ENCODE data around the gene NGF. TPM values are rescaled to one million over a fixed set of nuclear protein-coding genes. Genes with fewer than 3 reads are reported as not detected.

NGF gene
- total and polyA plus RNA-seq, 9 of the 15 experiments (the other 6 are each of a cell fraction or from before 2014, with no cell fraction given), result not detected

GRCh38 chr1:115238336-115239147, 99.5 kb downstream of the NGF start:
- 5% methylated on average over 5 of the region's 5 CpGs for WGBS (ENCODE audit: insufficient coverage, low coverage, missing lambda C conversion rate)
- Histone ChIP-seq H3K4me3 (no peak overlapping the region), H3K9me1 (ENCODE audit: control insufficient read depth, insufficient read depth, low read length) (no peaks in the 10 kb centered on the region), H4K20me1 (replicated peaks; ENCODE audit: control insufficient read depth, insufficient read depth, low read length) (no peaks in the 10 kb centered on the region), H3K9ac (ENCODE audit: insufficient read depth in 1 of 2, low read depth in 2 of 2, low read length in 2 of 2) (no peak overlapping the region), H3K79me2 (ENCODE audit: control insufficient read depth, insufficient read depth, low read length) (no peaks in the 10 kb centered on the region), H3K9me3 (replicated peaks; ENCODE audit: control insufficient read depth, insufficient read depth, low read depth, low read length) (no peaks in the 10 kb centered on the region), H2AFZ (ENCODE audit: low read depth, low read length) (no peak overlapping the region), H3K27ac (ENCODE audit: extremely low read depth, low read depth, low read length) (no peak overlapping the region), H3K27me3 (ENCODE audit: control insufficient read depth in 2 of 2, insufficient read depth in 2 of 2, low read length in 2 of 2) (peaks cover 0 to 4% of the 10 kb centered on the region in 2 experiments; a peak in 1 of 5 replicates), H3K36me3 (ENCODE audit: control insufficient read depth, insufficient read depth, low read length) (no peaks in the 10 kb centered on the region), H3K4me1 (replicated peaks in 1 of 2; ENCODE audit: control insufficient read depth in 2 of 2, insufficient read depth in 2 of 2, low read length in 2 of 2) (no peaks in the 10 kb centered on the region), H3K4me2 (ENCODE audit: insufficient read depth, low read length) (no peak overlapping the region)
- ChIA-PET CTCF (ENCODE audit: low intra/inter-chr PET ratio) (no interaction called here), POLR2A (no interaction called here)
- no peak for FAIRE-seq
- intact Hi-C loops (cut with micrococcal nuclease) (no loop called here), in situ Hi-C loops (cut with MboI) (no loop called here)
- no TSS peak for BruUV-seq (replicated peaks)
- no peak for DNase-seq (ENCODE audit: extremely low read depth in 1 of 4, low spot score in 3 of 4)
- no peak for ATAC-seq
- TF ChIP-seq, protein P1, sequence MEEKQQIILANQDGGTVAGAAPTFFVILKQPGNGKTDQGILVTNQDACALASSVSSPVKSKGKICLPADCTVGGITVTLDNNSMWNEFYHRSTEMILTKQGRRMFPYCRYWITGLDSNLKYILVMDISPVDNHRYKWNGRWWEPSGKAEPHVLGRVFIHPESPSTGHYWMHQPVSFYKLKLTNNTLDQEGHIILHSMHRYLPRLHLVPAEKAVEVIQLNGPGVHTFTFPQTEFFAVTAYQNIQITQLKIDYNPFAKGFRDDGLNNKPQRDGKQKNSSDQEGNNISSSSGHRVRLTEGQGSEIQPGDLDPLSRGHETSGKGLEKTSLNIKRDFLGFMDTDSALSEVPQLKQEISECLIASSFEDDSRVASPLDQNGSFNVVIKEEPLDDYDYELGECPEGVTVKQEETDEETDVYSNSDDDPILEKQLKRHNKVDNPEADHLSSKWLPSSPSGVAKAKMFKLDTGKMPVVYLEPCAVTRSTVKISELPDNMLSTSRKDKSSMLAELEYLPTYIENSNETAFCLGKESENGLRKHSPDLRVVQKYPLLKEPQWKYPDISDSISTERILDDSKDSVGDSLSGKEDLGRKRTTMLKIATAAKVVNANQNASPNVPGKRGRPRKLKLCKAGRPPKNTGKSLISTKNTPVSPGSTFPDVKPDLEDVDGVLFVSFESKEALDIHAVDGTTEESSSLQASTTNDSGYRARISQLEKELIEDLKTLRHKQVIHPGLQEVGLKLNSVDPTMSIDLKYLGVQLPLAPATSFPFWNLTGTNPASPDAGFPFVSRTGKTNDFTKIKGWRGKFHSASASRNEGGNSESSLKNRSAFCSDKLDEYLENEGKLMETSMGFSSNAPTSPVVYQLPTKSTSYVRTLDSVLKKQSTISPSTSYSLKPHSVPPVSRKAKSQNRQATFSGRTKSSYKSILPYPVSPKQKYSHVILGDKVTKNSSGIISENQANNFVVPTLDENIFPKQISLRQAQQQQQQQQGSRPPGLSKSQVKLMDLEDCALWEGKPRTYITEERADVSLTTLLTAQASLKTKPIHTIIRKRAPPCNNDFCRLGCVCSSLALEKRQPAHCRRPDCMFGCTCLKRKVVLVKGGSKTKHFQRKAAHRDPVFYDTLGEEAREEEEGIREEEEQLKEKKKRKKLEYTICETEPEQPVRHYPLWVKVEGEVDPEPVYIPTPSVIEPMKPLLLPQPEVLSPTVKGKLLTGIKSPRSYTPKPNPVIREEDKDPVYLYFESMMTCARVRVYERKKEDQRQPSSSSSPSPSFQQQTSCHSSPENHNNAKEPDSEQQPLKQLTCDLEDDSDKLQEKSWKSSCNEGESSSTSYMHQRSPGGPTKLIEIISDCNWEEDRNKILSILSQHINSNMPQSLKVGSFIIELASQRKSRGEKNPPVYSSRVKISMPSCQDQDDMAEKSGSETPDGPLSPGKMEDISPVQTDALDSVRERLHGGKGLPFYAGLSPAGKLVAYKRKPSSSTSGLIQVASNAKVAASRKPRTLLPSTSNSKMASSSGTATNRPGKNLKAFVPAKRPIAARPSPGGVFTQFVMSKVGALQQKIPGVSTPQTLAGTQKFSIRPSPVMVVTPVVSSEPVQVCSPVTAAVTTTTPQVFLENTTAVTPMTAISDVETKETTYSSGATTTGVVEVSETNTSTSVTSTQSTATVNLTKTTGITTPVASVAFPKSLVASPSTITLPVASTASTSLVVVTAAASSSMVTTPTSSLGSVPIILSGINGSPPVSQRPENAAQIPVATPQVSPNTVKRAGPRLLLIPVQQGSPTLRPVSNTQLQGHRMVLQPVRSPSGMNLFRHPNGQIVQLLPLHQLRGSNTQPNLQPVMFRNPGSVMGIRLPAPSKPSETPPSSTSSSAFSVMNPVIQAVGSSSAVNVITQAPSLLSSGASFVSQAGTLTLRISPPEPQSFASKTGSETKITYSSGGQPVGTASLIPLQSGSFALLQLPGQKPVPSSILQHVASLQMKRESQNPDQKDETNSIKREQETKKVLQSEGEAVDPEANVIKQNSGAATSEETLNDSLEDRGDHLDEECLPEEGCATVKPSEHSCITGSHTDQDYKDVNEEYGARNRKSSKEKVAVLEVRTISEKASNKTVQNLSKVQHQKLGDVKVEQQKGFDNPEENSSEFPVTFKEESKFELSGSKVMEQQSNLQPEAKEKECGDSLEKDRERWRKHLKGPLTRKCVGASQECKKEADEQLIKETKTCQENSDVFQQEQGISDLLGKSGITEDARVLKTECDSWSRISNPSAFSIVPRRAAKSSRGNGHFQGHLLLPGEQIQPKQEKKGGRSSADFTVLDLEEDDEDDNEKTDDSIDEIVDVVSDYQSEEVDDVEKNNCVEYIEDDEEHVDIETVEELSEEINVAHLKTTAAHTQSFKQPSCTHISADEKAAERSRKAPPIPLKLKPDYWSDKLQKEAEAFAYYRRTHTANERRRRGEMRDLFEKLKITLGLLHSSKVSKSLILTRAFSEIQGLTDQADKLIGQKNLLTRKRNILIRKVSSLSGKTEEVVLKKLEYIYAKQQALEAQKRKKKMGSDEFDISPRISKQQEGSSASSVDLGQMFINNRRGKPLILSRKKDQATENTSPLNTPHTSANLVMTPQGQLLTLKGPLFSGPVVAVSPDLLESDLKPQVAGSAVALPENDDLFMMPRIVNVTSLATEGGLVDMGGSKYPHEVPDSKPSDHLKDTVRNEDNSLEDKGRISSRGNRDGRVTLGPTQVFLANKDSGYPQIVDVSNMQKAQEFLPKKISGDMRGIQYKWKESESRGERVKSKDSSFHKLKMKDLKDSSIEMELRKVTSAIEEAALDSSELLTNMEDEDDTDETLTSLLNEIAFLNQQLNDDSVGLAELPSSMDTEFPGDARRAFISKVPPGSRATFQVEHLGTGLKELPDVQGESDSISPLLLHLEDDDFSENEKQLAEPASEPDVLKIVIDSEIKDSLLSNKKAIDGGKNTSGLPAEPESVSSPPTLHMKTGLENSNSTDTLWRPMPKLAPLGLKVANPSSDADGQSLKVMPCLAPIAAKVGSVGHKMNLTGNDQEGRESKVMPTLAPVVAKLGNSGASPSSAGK (IDR thresholded peaks at IDR 0.05), result no peak
- no peak for TF ChIP-seq ZNF830 (CRISPR knock-in tag; IDR thresholded peaks at IDR 0.05)
- TF ChIP-seq XRCC3 (IDR thresholded peaks at IDR 0.05), result no peak
- no peak for TF ChIP-seq ZNF764 (CRISPR knock-in tag; IDR thresholded peaks at IDR 0.05; ENCODE audit: low read depth)
- TF ChIP-seq NFYB (IDR thresholded peaks at IDR 0.05; ENCODE audit: extremely low read depth, insufficient read length), result no peak
